Small intestine (tissue), 7 donors: Measurements from ENCODE around the gene GPRIN1. TPM values are rescaled to one million over a fixed set of nuclear protein-coding genes. Genes with fewer than 3 reads are reported as not detected.
A peak's percentile ranks its signal among the peaks of the same experiment; 100 is the strongest.

ENCODE experiments used
- DNase-seq, 2 donors: peaks; one replicate each; pipeline versions ENCODE4 v3.0.0 to v3.0.0-alpha.2; 2013
- FAIRE-seq: peaks from 2 replicates; lab custom pipeline; 2012; peaks lifted over from hg19 to GRCh38; lab: Jason Lieb, UNC
- H3K27ac ChIP-seq, 3 donors: one replicate each; pipeline ENCODE4 v1.5.1; 2013; ENCODE audit warnings: low read length in 2 of 3, mild to moderate bottlenecking in 2 of 3, control low read depth in 1 of 3, inconsistent platforms in 1 of 3, low read depth in 1 of 3, moderate library complexity in 1 of 3
- H3K27me3 ChIP-seq, 3 donors: one replicate each; pipeline ENCODE4 v1.6.1; 2013; ENCODE audit warnings: low read length in 3 of 3, inconsistent platforms in 1 of 3; ENCODE audit not compliant: control insufficient read depth in 3 of 3, insufficient read depth in 3 of 3
- H3K36me3 ChIP-seq, 3 donors: one replicate each; pipeline ENCODE4 v1.6.1; 2013; ENCODE audit warnings: low read length in 3 of 3, inconsistent platforms in 1 of 3, low read depth in 1 of 3, mild to moderate bottlenecking in 1 of 3, moderate library complexity in 1 of 3; ENCODE audit not compliant: control insufficient read depth in 3 of 3, insufficient read depth in 2 of 3
- H3K4me1 ChIP-seq, 3 donors: one replicate each; pipeline ENCODE4 v1.6.1; 2013; ENCODE audit warnings: low read length in 2 of 3, inconsistent platforms in 1 of 3, low read depth in 1 of 3, mild to moderate bottlenecking in 1 of 3, moderate library complexity in 1 of 3; ENCODE audit not compliant: control insufficient read depth in 3 of 3, insufficient read depth in 2 of 3
- H3K4me3 ChIP-seq, 3 donors: one replicate each; pipeline ENCODE4 v1.5.1; 2013; ENCODE audit warnings: low read length in 3 of 3, control low read depth in 1 of 3, inconsistent platforms in 1 of 3, low read depth in 1 of 3, mild to moderate bottlenecking in 1 of 3, moderate library complexity in 1 of 3
- H3K9me3 ChIP-seq, 2 donors: one replicate each; pipeline ENCODE4 v1.6.1; 2013; ENCODE audit warnings: low read depth in 1 of 2, low read length in 1 of 2; ENCODE audit not compliant: control insufficient read depth in 2 of 2, insufficient read depth in 1 of 2
- WGBS, 3 donors: extraction: QIAGEN DNeasy Blood & Tissue Kit; methylation state at CpG; one replicate each; pipeline ENCODE4 v1.1.7; 2013; 5-methylcytosine and 5-hydroxymethylcytosine counted together
- polyA plus RNA-seq, 4 donors: library from polyadenylated mRNA; stranded (reverse) in 3 of 4; unstranded in 1 of 4; fragments of 200-250 nt in 3 of 4; fragments of 120-200 nt in 1 of 4; gene quantifications; one replicate each; pipeline versions ENCODE4 v1.2.1 to v1.2.3, GENCODE V29; 2013
- donor health status: healthy with polysubstance abuse.
- donor health status: control.
- donor health status: control.
- donor health status: Bipolar disorder and iron deficiency.
- donor health status: healthy.

The GPRIN1 gene
- polyA plus RNA-seq, 4 donors, result 0.54 to 9.0 (median 1.6) TPM; not detected in 1

DNA sequence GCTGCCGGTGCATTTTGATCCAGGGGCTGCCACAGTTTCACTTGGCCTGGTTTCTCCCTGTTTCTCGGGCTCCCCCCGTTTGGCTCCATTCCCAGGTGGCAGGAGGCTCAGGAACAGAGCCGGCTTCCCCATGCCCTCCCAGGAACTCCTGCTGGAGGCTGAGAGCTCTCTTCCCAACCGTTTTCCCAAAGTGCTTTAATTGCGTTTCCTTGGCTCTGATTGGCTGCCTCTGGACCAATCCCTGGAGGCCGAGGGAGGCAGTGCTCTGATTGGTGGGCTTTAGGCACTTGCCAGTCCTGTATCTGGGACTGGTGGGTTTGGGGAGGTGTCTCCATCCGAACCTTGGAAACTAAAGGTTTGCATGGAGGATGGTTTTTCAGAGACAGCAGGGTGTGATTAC is 42.2 kb upstream of the GPRIN1 start:
- H3K36me3 ChIP-seq, result peaks cover 0 to 49% (median 2%) of the 10 kb centered on the region in 3 donors
- WGBS, 3 donors, result 82 to 86% (median 85%) methylated on average over 8 of the region's 8 CpGs
- H3K9me3 ChIP-seq, result no peaks in the 10 kb centered on the region
- no peak overlapping the region for H3K4me3 ChIP-seq
- FAIRE-seq (no peak), DNase-seq (no peak)
- no peaks in the 10 kb centered on the region for H3K27me3 ChIP-seq
- H3K27ac ChIP-seq, result no peak overlapping the region
- H3K4me1 ChIP-seq, result peaks cover 0 to 6% (median 3%) of the 10 kb centered on the region in 3 donors

DNA sequence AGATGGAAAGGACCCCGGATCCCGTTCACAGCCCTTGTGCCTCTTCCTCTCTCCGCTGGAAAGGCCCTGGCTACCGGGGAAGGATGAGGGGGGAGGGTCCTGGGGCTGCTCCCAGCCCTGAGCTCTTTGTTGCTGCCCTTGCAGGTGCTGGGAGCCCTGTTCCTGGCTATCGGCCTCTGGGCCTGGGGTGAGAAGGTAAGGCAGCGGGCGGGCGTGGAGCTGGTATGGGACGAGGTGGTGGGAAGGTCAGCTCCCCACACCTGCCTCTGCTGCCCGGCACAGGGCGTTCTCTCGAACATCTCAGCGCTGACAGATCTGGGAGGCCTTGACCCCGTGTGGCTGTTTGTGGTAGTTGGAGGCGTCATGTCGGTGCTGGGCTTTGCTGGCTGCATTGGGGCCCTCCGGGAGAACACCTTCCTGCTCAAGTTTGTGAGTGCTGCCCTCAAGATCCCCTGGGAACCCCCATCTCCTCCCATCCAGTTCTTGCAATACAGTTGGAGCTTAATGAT is 41.6 kb upstream of the GPRIN1 start:
- H3K27ac ChIP-seq, result no peak overlapping the region
- peaks cover 0 to 8% (median 3%) of the 10 kb centered on the region in 3 donors for H3K4me1 ChIP-seq
- no peaks in the 10 kb centered on the region for H3K9me3 ChIP-seq
- no peak overlapping the region for H3K4me3 ChIP-seq
- no peak for DNase-seq
- no peaks in the 10 kb centered on the region for H3K27me3 ChIP-seq
- WGBS, 3 donors, result 87 to 97% (median 93%) methylated on average over 17 of the region's 17 CpGs
- peaks cover 0 to 43% (median 2%) of the 10 kb centered on the region in 3 donors for H3K36me3 ChIP-seq
- no peak for FAIRE-seq

DNA sequence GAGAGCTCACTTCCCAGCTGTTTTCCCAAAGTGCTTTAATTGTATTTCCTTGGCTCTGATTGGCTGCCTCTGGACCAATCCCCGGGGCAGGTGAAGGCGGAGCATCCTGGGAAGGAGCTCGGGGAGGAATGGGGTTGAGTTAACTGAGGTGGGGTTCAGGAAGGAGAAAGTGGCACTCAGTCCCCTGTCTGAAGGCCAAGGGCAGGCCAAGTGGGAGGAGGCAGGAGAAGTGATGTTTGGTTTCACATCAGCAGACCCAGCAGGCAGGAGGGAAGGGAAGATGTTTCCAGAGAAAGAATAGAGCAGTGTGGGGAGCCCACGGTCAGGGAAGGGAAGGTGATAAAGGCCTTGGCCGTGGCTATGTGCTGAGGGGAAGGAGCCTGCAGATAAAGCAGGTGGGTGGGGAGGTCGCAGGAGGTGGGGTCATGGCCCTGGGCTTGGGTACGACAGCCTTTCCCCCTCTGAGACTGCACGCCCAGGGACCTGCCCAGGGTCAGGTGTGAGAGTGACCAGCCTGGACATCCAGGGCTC is 40.5 kb upstream of the GPRIN1 start:
- Histone ChIP-seq H3K4me3 (no peak overlapping the region), H3K27ac (no peak overlapping the region), H3K9me3 (no peaks in the 10 kb centered on the region), H3K4me1 (peaks cover 0 to 9% (median 3%) of the 10 kb centered on the region in 3 donors), H3K36me3 (peaks cover 0 to 32% (median 2%) of the 10 kb centered on the region in 3 donors), H3K27me3 (no peaks in the 10 kb centered on the region)
- DNase-seq (no peak), FAIRE-seq (no peak)
- WGBS, 3 donors, result 73 to 79% (median 76%) methylated on average over 8 of the region's 8 CpGs

DNA sequence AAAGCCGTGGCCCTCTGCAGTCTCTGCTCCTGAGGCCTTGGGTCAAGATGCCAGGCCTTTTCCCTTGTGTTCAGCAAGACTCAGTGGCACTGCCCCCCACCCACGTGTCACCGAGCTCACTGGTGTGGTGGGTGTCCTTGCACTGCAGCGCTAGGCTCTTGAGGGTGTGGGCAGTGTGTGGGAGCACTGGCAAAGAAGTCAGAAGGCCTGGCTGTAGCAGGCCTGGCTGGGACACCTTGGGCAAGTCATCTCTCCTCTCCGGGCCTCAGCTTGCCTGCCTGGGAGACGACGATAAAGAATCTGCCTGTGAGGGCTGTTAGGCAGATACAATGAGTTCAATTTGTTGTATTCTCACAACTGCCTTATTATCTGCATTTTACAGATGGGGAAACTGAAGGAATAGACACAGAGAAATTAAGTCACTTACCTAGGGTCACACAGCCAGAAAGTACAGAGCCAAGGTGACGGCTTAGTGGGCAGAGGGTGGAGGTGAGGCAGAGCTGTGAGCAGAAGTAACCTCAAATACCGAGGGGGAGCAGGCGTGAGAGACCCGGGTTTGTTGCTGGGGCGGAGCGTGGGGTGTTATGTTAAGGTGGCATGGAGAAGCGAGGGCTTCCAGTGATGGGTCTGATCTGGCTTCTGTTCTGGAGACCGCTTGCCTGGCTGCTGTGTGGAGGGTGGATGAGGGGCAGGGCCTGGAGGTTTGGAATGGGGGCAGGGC is 38.7 kb upstream of the GPRIN1 start:
- Histone ChIP-seq H3K27ac (no peak overlapping the region), H3K4me3 (peak overlapping the region in 1 of 3 donors; percentile 71), H3K4me1 (peaks cover 0 to 9% (median 3%) of the 10 kb centered on the region in 3 donors), H3K36me3 (peaks cover 0 to 15% (median 2%) of the 10 kb centered on the region in 3 donors), H3K27me3 (peaks cover 0 to 3% (median 0%) of the 10 kb centered on the region in 3 donors), H3K9me3 (no peaks in the 10 kb centered on the region)
- FAIRE-seq, result no peak
- no peak for DNase-seq
- 61 to 77% (median 73%) methylated on average over 13 to 15 of the region's 15 CpGs for WGBS, 3 donors

DNA sequence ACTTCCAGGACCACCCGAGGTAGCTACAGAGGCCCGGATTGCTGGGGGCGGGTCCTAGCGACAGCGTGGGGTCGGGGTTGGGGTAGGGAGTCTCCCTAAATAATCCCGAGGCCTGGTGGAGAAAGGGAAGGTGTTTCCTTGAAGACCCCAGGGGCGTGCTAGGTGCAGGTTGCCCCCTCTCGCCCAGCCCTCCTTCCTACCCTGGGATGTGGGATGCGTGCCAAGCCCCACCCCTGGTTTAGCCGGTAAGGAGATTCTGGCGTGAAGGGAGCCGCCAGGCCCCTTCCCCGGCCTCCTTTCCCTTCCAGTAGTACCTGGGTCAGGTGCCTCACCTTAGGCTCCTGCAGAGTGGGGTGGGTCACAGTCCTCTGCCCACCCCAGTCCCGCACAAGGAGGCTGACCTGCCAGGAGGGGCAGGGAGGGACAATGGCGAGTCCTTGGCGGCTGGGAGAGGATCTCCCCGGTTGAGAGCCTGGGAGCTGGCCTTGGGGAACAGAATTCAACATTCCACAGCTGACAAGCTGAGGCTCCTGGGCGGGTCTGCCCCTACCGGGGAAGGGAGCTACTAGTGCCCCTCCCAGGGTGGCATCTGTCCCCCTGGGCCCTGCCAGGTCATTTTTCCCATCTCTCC is 38.0 kb upstream of the GPRIN1 start:
- Histone ChIP-seq H3K36me3 (peaks cover 0 to 9% (median 2%) of the 10 kb centered on the region in 3 donors), H3K4me3 (peak overlapping the region; percentile 53 to 71 (median 59)), H3K27ac (peak overlapping the region in 2 of 3 donors; percentile 45 to 63), H3K4me1 (peaks cover 0 to 9% (median 3%) of the 10 kb centered on the region in 3 donors), H3K27me3 (peaks cover 0 to 3% (median 0%) of the 10 kb centered on the region in 3 donors), H3K9me3 (no peaks in the 10 kb centered on the region)
- 5 to 17% (median 13%) methylated on average over 20 of the region's 20 CpGs for WGBS, 3 donors
- DNase-seq, result peak; percentile 49 to 70
- FAIRE-seq, result no peak

DNA sequence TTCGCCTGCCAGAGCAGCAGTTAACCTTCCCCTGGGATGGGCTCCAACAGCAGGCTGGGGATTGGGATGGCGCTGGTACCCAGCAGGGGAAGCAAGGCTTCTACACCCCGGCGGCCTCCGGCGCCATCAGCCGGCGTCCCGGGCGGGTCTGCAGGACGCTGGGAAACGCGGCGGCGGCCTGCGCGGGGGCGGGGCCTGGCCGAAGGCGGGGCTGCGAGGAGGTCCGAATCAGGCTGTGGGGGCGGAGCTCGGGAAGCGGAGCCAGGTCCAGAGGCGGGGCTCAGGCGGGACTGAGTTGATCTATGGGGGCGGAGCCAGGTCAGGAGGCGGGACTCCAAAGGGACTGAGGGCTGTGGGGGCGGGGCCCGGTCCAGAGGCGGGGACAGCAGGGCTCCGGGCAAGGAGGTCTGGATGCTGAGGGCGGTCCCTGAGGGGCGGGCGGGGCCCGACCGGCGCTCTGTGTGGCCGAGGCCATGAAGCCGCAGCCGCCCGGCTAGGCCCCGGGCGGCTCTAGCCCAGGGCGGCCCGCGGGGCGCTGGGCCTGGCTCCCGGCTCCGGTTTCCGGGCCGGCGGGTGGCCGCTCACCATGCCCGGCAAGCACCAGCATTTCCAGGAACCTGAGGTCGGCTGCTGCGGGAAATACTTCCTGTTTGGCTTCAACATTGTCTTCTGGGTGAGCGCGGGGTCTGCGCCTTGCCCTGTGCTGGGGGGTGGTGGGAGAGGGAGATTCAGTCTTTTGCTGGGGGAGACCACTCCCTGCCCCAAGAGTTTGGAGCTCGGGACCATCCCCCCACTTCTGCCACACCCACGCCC is 37.3 kb upstream of the GPRIN1 start, which contains the start of gene TSPAN17:
TSPAN17 (plus strand) TSS at position 455 of the 813 bp plus-strand sequence; CDS start at position 587, 132 bp downstream.
- WGBS, 3 donors, result 1% methylated on average over 50 to 63 of the region's 63 CpGs
- DNase-seq (peak; percentile 99 to 100), FAIRE-seq (no peak)
- Histone ChIP-seq H3K27me3 (peaks cover 0 to 3% (median 0%) of the 10 kb centered on the region in 3 donors), H3K27ac (peak within 1 kb of the TSS in 2 of 3 donors; percentile 45 to 73), H3K9me3 (no peaks in the 10 kb centered on the region), H3K4me1 (peaks cover 0 to 9% (median 3%) of the 10 kb centered on the region in 3 donors), H3K36me3 (peaks cover 0 to 2% (median 0%) of the 10 kb centered on the region in 3 donors), H3K4me3 (peak within 1 kb of the TSS; percentile 53 to 71 (median 59))

DNA sequence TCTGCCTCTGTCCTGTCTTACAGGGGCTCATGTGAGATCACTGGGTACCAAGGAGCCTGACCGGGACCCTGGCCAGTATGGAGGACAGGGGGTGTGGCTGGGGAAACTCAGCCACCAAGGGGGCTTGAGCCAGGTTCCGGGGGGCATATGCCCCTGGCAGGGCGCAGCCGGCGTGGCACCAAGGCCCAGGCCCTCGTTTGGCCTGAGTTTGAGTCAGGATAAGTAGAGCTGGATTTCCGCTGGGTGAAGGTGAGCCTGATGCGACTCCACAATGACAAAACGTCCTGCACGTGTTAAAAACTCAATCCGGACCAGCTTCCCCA is 36.7 kb upstream of the GPRIN1 start:
- DNase-seq (no peak), FAIRE-seq (no peak)
- Histone ChIP-seq H3K27ac (peak overlapping the region in 2 of 3 donors; percentile 19 to 73), H3K4me1 (peaks cover 0 to 9% (median 3%) of the 10 kb centered on the region in 3 donors), H3K36me3 (no peaks in the 10 kb centered on the region), H3K9me3 (no peaks in the 10 kb centered on the region), H3K4me3 (peak overlapping the region; percentile 33 to 43 (median 34)), H3K27me3 (peaks cover 0 to 3% (median 0%) of the 10 kb centered on the region in 3 donors)
- 14 to 16% (median 14%) methylated on average over 11 of the region's 11 CpGs for whole genome bisulfite sequencing, 3 donors
